GM21423 (cell line): Measurements from ENCODE around the gene KLK11.

Source experiments
- ATAC-seq: cut with Tn5 transposase; IDR thresholded peaks from one replicate; pipeline ENCODE4 v1.9.1; 2021; ENCODE audit warnings: mild to moderate bottlenecking, moderate library complexity; ENCODE audit not compliant: unreplicated experiment

Gene KLK11

DNA sequence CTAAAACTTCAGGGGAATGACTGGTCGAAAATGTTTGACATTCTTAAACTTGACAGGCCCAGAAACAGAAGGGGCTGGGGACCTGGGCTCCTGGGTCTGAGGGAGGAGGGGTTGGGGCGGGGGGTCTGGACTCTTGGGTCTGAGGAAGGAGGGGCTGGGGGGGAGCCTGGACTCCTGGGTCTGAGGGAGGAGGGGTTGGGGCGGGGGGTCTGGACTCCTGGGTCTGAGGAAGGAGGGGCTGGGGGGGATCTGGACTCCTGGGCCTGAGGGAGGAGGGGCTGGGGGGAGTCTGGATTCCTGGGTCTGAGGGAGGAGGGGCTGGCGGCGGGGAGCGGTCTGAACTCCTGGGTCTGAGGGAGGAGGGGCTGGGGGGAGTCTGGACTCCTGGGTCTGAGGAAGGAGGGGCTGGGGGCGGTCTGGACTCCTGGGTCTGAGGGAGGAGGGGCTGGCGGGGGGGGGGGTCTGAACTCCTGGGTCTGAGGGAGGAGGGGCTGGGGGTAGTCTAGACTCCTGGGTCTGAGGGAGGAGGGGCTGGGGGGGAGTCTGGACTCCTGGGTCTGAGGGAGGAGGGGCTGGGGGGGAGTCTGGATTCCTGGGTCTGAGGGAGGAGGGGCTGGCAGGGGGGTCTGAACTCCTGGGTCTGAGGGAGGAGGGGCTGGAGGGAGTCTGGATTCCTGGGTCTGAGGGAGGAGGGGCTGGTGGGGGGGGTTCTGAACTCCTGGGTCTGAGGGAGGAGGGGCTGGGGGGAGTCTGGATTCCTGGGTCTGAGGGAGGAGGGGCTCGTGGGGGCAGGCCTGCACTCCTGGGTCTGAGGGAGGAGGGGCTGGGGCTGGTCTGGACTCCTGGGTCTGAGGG lies 51.5 kb downstream of the KLK11 start:
- no peak for ATAC-seq

GRCh38 chr19:50972795-50973376 lies 53.5 kb downstream of the KLK11 start:
- no peak for ATAC-seq
